Smooth muscle cell (in vitro differentiated cells): ENCODE measurements around the gene AKAP8L. TPM values are rescaled to one million over a fixed set of nuclear protein-coding genes. Genes with fewer than 3 reads are reported as not detected.

Source experiments
- DNase-seq: peaks from one replicate; lab custom pipeline; 2025; ENCODE audit not compliant: unreplicated experiment; lab: John Stamatoyannopoulos, UW
- H2AFZ ChIP-seq: fragments of 200-600 bp; sonication (generic); 2 replicates; pipeline ENCODE4 v1.6.0; 2016; ENCODE audit warnings: antibody characterized with exemption, low read depth, mild to moderate bottlenecking
- H3F3A ChIP-seq: fragments of 200-600 bp; sonication (generic); 2 replicates; pipeline ENCODE4 v1.6.0; 2017; ENCODE audit warnings: antibody characterized with exemption, low read depth
- H3K27ac ChIP-seq: fragments of 200-600 bp; sonication (generic); 2 replicates; pipeline ENCODE4 v1.5.1; 2016; ENCODE audit warnings: low read depth, mild to moderate bottlenecking
- H3K27me3 ChIP-seq: fragments of 200-600 bp; sonication (generic); 2 replicates; pipeline ENCODE4 v1.6.1; 2016; ENCODE audit warnings: low read depth, mild to moderate bottlenecking
- H3K36me3 ChIP-seq: fragments of 200-600 bp; sonication (generic); 2 replicates; pipeline ENCODE4 v1.5.1; 2016; ENCODE audit warnings: low read depth
- H3K4me1 ChIP-seq: fragments of 200-600 bp; sonication (generic); 2 replicates; pipeline ENCODE4 v1.5.1; 2016; ENCODE audit warnings: low read depth
- H3K4me2 ChIP-seq: fragments of 200-600 bp; sonication (generic); 2 replicates; pipeline ENCODE4 v1.6.0; 2016; ENCODE audit warnings: mild to moderate bottlenecking
- H3K4me3 ChIP-seq: fragments of 200-600 bp; sonication (generic); 2 replicates; pipeline ENCODE4 v1.5.1; 2016; ENCODE audit warnings: mild to moderate bottlenecking
- H3K79me2 ChIP-seq: fragments of 200-600 bp; sonication (generic); 2 replicates; pipeline ENCODE4 v1.6.0; 2016; ENCODE audit warnings: low read depth, mild to moderate bottlenecking
- H3K9ac ChIP-seq: fragments of 200-600 bp; sonication (generic); 2 replicates; pipeline ENCODE4 v1.6.0; 2016; ENCODE audit warnings: low read depth
- H3K9me3 ChIP-seq: fragments of 200-600 bp; sonication (generic); replicated peaks from 2 replicates; pipeline ENCODE4 v1.5.1; 2016; ENCODE audit warnings: low read depth
- H4K20me1 ChIP-seq: fragments of 200-600 bp; sonication (generic); 2 replicates; pipeline ENCODE4 v1.6.0; 2016; ENCODE audit warnings: low read depth
- WGBS: methylation state at CpG from one replicate; pipeline ENCODE4 v1.1.7; 2016; ENCODE audit warnings: low lambda C conversion rate; 5-methylcytosine and 5-hydroxymethylcytosine counted together
- polyA plus RNA-seq: library from polyadenylated mRNA; unstranded; fragments of >200 nt; fragmentation: Nextera tagmentation; extraction: Ambion mirVana; gene quantifications from 2 replicates; pipeline ENCODE4 v1.2.1, GENCODE V29; 2016
- total RNA-seq: library from RNA; depleted of rRNA; stranded (reverse); fragments of >200 nt; gene quantifications from 2 replicates; pipeline ENCODE4 v1.2.3, GENCODE V29; 2014
- TF ChIP-seq, protein P1 (sequence below): fragments of 200-600 bp; sonication (generic); IDR thresholded peaks from 2 replicates; pipeline ENCODE4 v1.5.1; 2017; ENCODE audit warnings: borderline replicate concordance, mild to moderate bottlenecking, antibody characterized with exemption; ENCODE audit not compliant: insufficient read depth, poor library complexity, severe bottlenecking

The AKAP8L gene
- total and polyA plus RNA-seq, 2 experiments from 2014 or later = 61.9 to 105 TPM

DNA sequence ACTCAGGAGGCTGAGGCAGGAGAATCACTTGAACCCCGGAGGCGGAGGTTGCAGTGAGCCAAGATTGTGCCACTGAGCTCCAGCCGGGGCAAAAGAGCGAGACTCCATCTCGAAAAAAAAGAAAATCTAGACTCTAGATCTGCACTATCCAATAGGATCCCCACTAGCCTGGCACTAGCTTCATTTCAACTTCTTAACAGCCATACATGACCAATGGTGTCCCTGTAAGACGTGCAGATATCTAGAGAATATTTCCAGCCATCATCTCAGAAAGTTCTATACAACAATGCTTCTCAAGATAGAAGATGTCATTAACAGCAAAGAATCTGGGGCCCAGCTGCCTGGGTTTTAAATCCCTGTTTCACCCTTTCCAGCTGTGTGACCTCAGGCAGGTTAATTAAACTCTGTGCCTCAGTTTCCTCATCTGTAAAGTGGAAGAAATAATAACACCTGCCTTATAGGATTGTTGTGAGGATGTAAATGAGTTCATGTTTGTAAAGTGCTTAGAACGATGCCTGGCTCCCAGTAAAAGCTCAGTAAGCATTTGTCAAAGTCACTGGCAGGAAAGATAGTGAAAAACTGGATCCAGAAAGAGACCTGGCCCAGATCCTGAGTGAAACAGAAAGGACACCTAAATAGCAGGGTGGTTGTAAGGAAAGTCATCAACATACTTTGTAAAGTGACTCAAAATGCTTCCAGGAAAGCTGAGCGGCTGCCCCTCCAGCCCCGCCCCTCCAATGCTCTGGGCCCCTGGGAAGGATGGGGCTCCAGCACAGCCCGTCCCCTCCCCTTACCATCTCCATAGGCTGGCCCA is 17.4 kb upstream of the AKAP8L start:
- H3K4me2 ChIP-seq = no peak overlapping the region
- 86% methylated on average over 10 of the region's 10 CpGs for WGBS
- H3K36me3 ChIP-seq = no peaks in the 10 kb centered on the region
- TF ChIP-seq, protein P1, sequence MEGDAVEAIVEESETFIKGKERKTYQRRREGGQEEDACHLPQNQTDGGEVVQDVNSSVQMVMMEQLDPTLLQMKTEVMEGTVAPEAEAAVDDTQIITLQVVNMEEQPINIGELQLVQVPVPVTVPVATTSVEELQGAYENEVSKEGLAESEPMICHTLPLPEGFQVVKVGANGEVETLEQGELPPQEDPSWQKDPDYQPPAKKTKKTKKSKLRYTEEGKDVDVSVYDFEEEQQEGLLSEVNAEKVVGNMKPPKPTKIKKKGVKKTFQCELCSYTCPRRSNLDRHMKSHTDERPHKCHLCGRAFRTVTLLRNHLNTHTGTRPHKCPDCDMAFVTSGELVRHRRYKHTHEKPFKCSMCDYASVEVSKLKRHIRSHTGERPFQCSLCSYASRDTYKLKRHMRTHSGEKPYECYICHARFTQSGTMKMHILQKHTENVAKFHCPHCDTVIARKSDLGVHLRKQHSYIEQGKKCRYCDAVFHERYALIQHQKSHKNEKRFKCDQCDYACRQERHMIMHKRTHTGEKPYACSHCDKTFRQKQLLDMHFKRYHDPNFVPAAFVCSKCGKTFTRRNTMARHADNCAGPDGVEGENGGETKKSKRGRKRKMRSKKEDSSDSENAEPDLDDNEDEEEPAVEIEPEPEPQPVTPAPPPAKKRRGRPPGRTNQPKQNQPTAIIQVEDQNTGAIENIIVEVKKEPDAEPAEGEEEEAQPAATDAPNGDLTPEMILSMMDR = no peak
- H3K79me2 ChIP-seq = peaks cover 10% of the 10 kb centered on the region
- peaks cover 4% of the 10 kb centered on the region for H3F3A ChIP-seq
- DNase-seq = no peak
- no peak overlapping the region for H3K4me3 ChIP-seq
- peaks cover 7% of the 10 kb centered on the region for H4K20me1 ChIP-seq
- H3K9me3 ChIP-seq = no peaks in the 10 kb centered on the region
- no peak overlapping the region for H2AFZ ChIP-seq
- peaks cover 11% of the 10 kb centered on the region for H3K4me1 ChIP-seq
- H3K27ac ChIP-seq = no peak overlapping the region
- no peak overlapping the region for H3K9ac ChIP-seq
- no peaks in the 10 kb centered on the region for H3K27me3 ChIP-seq

DNA sequence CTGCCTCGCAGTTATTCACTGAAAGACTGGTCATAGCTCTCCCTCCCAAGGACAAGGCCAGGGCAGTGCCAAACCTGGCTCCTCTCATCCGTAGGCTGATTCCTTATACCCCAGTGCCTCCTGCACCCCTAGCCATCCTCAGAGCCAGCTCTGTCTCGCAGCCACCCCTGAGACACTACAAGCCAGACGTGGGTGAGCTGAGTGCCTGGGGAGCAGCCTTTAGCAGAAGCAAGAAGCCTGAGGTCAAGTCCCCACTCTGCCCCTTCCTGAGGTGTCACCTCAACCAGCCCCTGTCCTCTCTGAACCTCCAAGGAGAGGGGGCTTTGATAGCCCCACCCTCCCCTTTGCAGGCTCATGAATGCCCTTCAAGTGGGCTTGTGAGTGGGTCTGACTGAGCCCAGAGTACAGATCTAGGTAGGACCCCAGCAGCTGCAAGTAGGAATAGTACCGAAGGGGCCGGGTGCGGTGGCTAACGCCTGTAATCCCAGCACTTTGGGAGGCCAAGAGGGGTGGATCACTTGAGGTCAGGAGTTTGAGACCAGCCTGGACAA is 14.8 kb upstream of the AKAP8L start:
- Histone ChIP-seq H3F3A (peaks cover 4% of the 10 kb centered on the region), H3K79me2 (peaks cover 36% of the 10 kb centered on the region), H2AFZ (peak overlapping the region; percentile 89), H3K9ac (no peak overlapping the region), H3K27ac (peak overlapping the region; percentile 23), H3K9me3 (no peaks in the 10 kb centered on the region), H3K27me3 (no peaks in the 10 kb centered on the region), H3K4me2 (peak overlapping the region; percentile 85), H3K4me3 (peak overlapping the region; percentile 76), H4K20me1 (peaks cover 31% of the 10 kb centered on the region), H3K36me3 (no peaks in the 10 kb centered on the region), H3K4me1 (peaks cover 14% of the 10 kb centered on the region)
- TF ChIP-seq, protein P1 = no peak
- WGBS = 73% methylated on average over 8 of the region's 8 CpGs
- DNase-seq = no peak

DNA sequence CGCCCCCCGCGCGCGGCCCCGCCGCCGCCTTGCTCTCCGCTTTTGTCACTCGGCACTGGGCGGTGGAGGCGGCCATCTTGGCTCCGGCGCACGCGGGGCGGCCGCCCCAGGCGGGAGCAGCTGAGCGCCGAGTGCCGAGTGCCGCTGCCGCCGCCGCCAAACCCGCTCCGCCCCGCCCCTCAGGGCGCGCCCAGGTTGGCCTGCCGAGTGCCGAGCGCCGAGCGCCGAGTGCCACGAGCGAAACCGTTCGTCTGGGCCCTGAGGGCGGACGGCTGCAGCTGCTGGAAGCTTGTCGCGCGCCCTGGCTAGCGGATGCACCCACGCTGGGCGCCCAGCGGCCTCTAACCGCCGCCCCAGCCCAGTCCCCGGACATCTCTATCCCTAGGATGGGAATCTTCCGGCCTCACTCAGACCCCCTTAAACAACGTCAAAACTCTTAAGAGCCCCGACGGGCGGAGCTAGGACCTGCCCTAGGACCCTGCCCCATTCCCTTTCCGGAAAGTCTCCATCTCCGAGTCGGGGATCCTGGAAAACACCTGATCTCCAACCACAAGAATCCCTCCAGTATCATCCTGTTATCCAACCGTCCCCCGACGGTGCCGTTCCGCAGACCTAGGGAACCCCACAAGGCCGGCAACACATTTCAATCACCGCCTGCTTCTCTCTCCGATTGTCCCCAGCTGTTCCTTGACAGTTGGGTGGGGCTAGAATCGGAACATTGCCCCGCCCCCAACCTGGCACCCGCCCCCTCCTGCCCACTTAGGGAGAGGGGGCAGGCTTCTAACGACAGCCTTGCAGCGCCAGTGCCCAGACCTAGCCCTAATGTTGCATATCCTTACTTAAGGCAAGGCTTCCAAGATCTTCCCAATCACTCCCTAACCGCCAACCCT is 14.1 kb upstream of the AKAP8L start:
- Histone ChIP-seq H2AFZ (peak overlapping the region; percentile 89), H3K9ac (peak overlapping the region; percentile 47), H3K4me1 (peaks cover 14% of the 10 kb centered on the region), H3K27ac (peak overlapping the region; percentile 23), H3K79me2 (peaks cover 37% of the 10 kb centered on the region), H3K4me3 (peak overlapping the region; percentile 76), H3K9me3 (no peaks in the 10 kb centered on the region), H3F3A (peaks cover 4% of the 10 kb centered on the region), H3K36me3 (no peaks in the 10 kb centered on the region), H3K4me2 (peak overlapping the region; percentile 85), H3K27me3 (no peaks in the 10 kb centered on the region), H4K20me1 (peaks cover 39% of the 10 kb centered on the region)
- TF ChIP-seq, protein P1 = no peak
- under 1% methylated on average over 61 of the region's 75 CpGs for WGBS
- DNase-seq = peak; percentile 74
